Activated CD4-positive, alpha-beta T cell treated with anti-CD3 and anti-CD28 coated beads, Interleukin-2, Interleukin-4, amounts not matched to agents 100 ng/mL and 50 ng/mL, durations not matched to agents 16 hours and 8 hours (primary cell): ENCODE data around the gene MTNR1A.

Experiments
- DNase-seq: peaks from one replicate; pipeline ENCODE4 v3.0.0-alpha.2; 2020; ENCODE audit warnings: low spot score

Gene MTNR1A

DNA sequence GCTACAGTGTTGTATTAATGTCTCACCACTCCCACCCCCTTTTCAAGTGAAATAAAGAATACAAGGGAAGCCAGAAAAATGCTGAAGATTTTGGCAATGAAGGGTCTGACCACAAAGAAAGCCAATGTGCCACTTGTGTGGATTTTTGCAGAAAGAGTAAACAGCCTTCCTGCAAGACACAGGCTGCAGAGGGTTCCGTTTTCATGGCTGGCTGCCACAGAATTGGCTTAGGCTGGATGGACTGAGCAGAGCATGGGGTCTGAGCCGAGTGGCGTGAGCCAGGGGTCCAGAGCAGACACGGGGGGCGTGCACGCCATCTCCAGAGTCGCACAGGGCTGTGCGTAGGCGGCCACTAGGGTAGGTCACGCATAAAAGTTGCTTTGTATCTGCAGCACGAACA is 69.2 kb downstream of the MTNR1A start:
- no peak for DNase-seq

DNA sequence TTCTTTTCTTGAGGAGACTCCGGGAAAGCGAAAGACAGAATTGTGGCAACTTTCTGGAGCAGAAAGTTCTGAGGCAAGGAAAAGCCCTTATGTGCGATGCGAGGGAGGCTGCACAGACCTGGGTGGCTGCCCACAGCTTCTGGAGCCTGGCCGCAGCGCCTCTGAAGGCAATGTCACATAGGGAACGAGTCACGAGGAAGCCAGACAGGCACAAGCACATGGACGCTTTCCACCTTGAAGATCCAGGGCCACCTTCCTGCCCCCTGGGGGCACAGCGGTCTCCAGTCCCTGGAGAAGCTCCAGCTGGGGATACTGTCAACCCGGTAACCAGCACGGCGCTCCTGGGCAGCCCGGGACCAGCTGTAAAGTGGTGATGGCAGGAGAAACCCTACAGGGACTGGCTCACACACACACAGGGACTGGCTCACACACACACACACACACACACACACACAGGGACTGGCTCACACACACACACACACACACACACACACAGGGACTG is 69.8 kb downstream of the MTNR1A start:
- no peak for DNase-seq

DNA sequence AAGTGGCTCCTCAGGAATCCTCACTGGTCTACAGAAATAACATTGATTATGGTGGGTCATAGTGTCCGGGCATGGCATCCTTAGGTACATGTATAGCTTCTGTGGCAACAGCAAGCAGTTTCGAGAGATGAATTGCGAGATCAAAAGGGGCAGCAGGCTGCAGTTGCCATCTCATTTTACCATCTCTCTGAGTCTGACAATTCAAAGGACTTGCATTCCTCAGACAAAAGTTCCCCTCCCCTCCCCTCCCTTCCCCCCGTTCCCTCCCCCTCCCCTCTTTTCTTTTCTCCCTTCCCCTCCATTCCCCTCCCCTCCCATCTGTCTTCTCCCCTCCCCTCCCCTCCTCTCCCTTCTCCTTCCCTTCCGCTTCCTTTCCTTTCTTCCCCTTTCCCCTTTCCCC is 70.2 kb downstream of the MTNR1A start:
- DNase-seq = no peak

DNA sequence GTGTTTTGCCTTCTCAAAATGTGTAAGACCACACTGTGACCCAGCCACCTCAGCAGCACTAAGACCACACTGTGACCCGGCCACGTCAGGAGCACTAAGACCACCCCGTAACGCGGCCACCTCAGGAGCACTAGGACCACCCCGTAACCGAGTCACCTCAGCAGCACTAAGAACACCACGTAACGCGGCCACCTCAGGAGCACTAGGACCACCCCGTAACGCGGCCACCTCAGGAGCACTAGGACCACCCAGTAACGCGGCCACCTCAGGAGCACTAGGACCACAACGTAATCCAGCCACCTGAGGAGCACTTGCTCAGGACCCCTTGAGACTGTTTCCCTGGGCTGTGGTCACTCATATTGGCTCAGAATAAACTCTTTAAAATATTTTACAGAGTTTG is 71.7 kb downstream of the MTNR1A start:
- no peak for DNase-seq
